Measurements from ENCODE around the gene SLIT3. TPM values are rescaled to one million over a fixed set of nuclear protein-coding genes. Genes with fewer than 3 reads are reported as not detected.

Gene SLIT3
- total RNA-seq, 4 donors from 2014 or later: 0.97 to 6.1 (median 3.4) TPM

DNA sequence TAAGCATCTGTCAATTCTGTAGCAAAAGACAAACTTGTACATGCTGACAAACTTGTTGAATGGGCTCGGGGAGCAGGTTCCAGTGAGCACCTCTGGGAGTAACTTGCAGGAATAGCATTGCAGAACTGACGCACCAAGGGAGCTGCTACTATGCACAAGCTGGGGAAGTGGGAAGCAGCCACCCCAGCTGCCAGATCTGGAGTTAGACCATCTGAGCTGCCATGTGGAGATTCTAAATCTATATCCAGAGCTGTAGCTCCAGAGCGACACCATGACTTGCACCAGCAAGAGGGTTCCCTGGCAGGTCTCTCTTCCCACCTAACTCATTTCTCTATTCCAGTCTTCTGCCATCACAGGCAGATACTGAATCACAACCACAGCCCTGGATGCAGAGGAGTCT is 375.8 kb downstream of the SLIT3 start:
- Histone ChIP-seq H3K4me1 (no peaks in the 10 kb centered on the region), H3K27me3 (peaks cover 0 to 5% (median 0%) of the 10 kb centered on the region in 3 donors), H3K4me3 (no peak overlapping the region), H3K36me3 (no peaks in the 10 kb centered on the region), H3K27ac (no peak overlapping the region), H3K9me3 (no peaks in the 10 kb centered on the region)
- DNase-seq (no peak), ATAC-seq (no peak)
- in situ Hi-C loops (cut with MboI; ENCODE audit: low sequenced_read_pairs in 4 of 4): no loop called here
- intact Hi-C loops (cut with DNase I; ENCODE audit: low total_unique reads): no loop called here
- TF ChIP-seq, protein P1, sequence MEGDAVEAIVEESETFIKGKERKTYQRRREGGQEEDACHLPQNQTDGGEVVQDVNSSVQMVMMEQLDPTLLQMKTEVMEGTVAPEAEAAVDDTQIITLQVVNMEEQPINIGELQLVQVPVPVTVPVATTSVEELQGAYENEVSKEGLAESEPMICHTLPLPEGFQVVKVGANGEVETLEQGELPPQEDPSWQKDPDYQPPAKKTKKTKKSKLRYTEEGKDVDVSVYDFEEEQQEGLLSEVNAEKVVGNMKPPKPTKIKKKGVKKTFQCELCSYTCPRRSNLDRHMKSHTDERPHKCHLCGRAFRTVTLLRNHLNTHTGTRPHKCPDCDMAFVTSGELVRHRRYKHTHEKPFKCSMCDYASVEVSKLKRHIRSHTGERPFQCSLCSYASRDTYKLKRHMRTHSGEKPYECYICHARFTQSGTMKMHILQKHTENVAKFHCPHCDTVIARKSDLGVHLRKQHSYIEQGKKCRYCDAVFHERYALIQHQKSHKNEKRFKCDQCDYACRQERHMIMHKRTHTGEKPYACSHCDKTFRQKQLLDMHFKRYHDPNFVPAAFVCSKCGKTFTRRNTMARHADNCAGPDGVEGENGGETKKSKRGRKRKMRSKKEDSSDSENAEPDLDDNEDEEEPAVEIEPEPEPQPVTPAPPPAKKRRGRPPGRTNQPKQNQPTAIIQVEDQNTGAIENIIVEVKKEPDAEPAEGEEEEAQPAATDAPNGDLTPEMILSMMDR (IDR thresholded peaks at IDR 0.05 in 4 of 5, conservative IDR thresholded peaks at IDR 0.05 in 1 of 5): no peak
- no peak for TF ChIP-seq POLR2A (IDR thresholded peaks at IDR 0.05)

GRCh38 chr5:168921147-168921866 is 379.6 kb downstream of the SLIT3 start:
- TF ChIP-seq, protein P1 (IDR thresholded peaks at IDR 0.05 in 4 of 5, conservative IDR thresholded peaks at IDR 0.05 in 1 of 5): no peak
- in situ Hi-C loops (cut with MboI; ENCODE audit: low sequenced_read_pairs in 4 of 4): no loop called here
- DNase-seq (no peak), ATAC-seq (no peak)
- Histone ChIP-seq H3K9me3 (no peaks in the 10 kb centered on the region), H3K4me3 (no peak overlapping the region), H3K4me1 (peaks cover 0 to 6% of the 10 kb centered on the region in 2 donors), H3K36me3 (no peaks in the 10 kb centered on the region), H3K27me3 (peaks cover 0 to 5% (median 4%) of the 10 kb centered on the region in 3 donors), H3K27ac (no peak overlapping the region)
- intact Hi-C loops (cut with DNase I; ENCODE audit: low total_unique reads): no loop called here

DNA sequence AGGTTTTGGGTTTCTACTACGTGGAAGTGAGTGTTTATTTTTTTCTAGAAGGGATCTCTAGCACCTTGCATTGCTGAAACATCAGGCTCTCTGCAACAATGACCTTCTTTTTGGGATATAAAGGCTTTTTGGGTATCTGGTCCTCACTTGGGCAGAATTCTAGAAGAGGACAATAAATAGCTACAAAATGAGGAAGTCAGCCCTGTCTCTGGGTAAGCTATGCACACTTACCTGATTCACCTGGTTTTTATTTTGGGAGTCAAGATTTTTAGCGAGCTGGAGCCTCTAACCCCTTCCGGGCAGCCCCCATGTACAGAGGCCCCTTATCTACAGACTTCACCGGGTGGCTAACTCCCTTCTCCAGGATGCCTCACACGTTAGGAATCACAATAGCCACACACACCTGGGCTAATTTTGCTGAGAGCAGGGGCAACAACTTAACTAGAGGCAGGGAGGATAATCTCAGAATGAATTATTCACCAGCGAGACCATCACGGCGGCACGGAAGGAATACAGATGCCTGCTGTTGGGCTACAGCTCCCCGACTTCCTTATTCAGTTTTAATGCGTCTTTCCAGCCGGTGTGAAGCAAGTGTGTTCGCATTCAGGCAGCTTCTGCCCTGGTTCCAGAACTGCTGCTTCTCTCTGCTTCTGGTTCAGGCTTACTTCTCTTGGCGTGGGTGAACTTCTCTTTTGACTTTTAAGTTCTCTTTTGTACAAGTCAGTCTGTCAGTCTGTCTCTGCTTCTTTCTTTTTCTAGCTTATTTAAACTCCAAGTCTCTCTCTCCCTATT is 380.7 kb downstream of the SLIT3 start:
- H3K27ac ChIP-seq: no peak overlapping the region
- H3K4me3 ChIP-seq: no peak overlapping the region
- DNase-seq: no peak
- no peak for TF ChIP-seq POLR2A (IDR thresholded peaks at IDR 0.05)
- TF ChIP-seq, protein P1 (IDR thresholded peaks at IDR 0.05 in 4 of 5, conservative IDR thresholded peaks at IDR 0.05 in 1 of 5): no peak
- H3K27me3 ChIP-seq: peaks cover 0 to 5% (median 4%) of the 10 kb centered on the region in 3 donors
- H3K36me3 ChIP-seq: no peaks in the 10 kb centered on the region
- H3K9me3 ChIP-seq: no peaks in the 10 kb centered on the region
- H3K4me1 ChIP-seq: peaks cover 0 to 6% of the 10 kb centered on the region in 2 donors
- ATAC-seq: no peak
- intact Hi-C loops (cut with DNase I; ENCODE audit: low total_unique reads) (no loop called here), in situ Hi-C loops (cut with MboI; ENCODE audit: low sequenced_read_pairs in 4 of 4) (no loop called here)

- Histone ChIP-seq H3K36me3 (no peaks in the 10 kb centered on the region), H3K9me3 (no peaks in the 10 kb centered on the region), H3K27ac (no peak overlapping the region), H3K4me1 (peaks cover 0 to 6% of the 10 kb centered on the region in 2 donors), H3K4me3 (no peak overlapping the region), H3K27me3 (peaks cover 0 to 5% (median 4%) of the 10 kb centered on the region in 3 donors)
- intact Hi-C loops (cut with DNase I; ENCODE audit: low total_unique reads) (no loop called here), in situ Hi-C loops (cut with MboI; ENCODE audit: low sequenced_read_pairs in 4 of 4) (no loop called here)
- ATAC-seq (no peak), DNase-seq (no peak)
- TF ChIP-seq, protein P1 (IDR thresholded peaks at IDR 0.05 in 4 of 5, conservative IDR thresholded peaks at IDR 0.05 in 1 of 5): no peak
- TF ChIP-seq POLR2A (IDR thresholded peaks at IDR 0.05): no peak
These were observed 382.9 kb downstream of the SLIT3 start for GRCh38 chr5:168917947-168918600.

Data from gastrocnemius medialis (tissue), 4 donors.